GM19467 (cell line): ENCODE data around the gene B4GALNT1.
"Not testable (repeated sequence)": the region's sequence is repeated elsewhere in the genome, so short reads cannot be mapped to it uniquely, and the experiment has no call there.

Experiments used
- ATAC-seq: cut with Tn5 transposase; IDR thresholded peaks from one replicate; pipeline ENCODE4 v1.9.1; 2021; ENCODE audit warnings: mild to moderate bottlenecking, moderate library complexity; ENCODE audit not compliant: unreplicated experiment

The B4GALNT1 gene

GRCh38 chr12:57632958-57633840 is at the start of gene B4GALNT1:
Gene B4GALNT1, minus strand, starts transcription at chr12:57633201. Its CDS starts 1,069 bp downstream, at chr12:57632132.
- ATAC-seq = peak; percentile 81

GRCh38 chr12:57679697-57680096 is 46.7 kb upstream of the B4GALNT1 start:
- no peak for ATAC-seq

GRCh38 chr12:57677947-57678346 is 44.9 kb upstream of the B4GALNT1 start:
- not testable (repeated sequence) for ATAC-seq

GRCh38 chr12:57674691-57675090 is 41.7 kb upstream of the B4GALNT1 start:
- ATAC-seq = no peak

GRCh38 chr12:57672801-57673200 is 39.8 kb upstream of the B4GALNT1 start:
- no peak for ATAC-seq

- ATAC-seq = not testable (repeated sequence)
Measured at GRCh38 chr12:57671811-57672210, 38.8 kb upstream of the B4GALNT1 start.

GRCh38 chr12:57669691-57670090 is 36.7 kb upstream of the B4GALNT1 start:
- ATAC-seq = not testable (repeated sequence)

- ATAC-seq = no peak
Measured at GRCh38 chr12:57666897-57667296, 33.9 kb upstream of the B4GALNT1 start.

- not testable (repeated sequence) for ATAC-seq
Measured at GRCh38 chr12:57665066-57665820, 32.2 kb upstream of the B4GALNT1 start.

GRCh38 chr12:57661376-57661775 is 28.4 kb upstream of the B4GALNT1 start:
- ATAC-seq = no peak

GRCh38 chr12:57658890-57659289 is 25.9 kb upstream of the B4GALNT1 start:
- no peak for ATAC-seq

GRCh38 chr12:57657744-57658143 is 24.7 kb upstream of the B4GALNT1 start:
- no peak for ATAC-seq

GRCh38 chr12:57656408-57656807 is 23.4 kb upstream of the B4GALNT1 start:
- ATAC-seq = not testable (repeated sequence)

GRCh38 chr12:57655541-57656240 is 22.7 kb upstream of the B4GALNT1 start:
- ATAC-seq = no peak

- ATAC-seq = no peak
Measured at GRCh38 chr12:57654042-57654441, 21.0 kb upstream of the B4GALNT1 start.

GRCh38 chr12:57646659-57647049 is 13.7 kb upstream of the B4GALNT1 start:
- not testable (repeated sequence) for ATAC-seq

GRCh38 chr12:57645990-57646658 is 13.1 kb upstream of the B4GALNT1 start:
- not testable (repeated sequence) for ATAC-seq

- ATAC-seq = no peak
Measured at GRCh38 chr12:57641699-57642442, 8.9 kb upstream of the B4GALNT1 start.

- ATAC-seq = no peak
Measured at GRCh38 chr12:57640175-57641042, 7.4 kb upstream of the B4GALNT1 start.
